KG1 (cell line): ENCODE data around the gene CDK10.
"Not testable (repeated sequence)": the region's sequence is repeated elsewhere in the genome, so short reads cannot be mapped to it uniquely, and the experiment has no call there.

Experiments used
- DNase-seq: peaks from one replicate; lab custom pipeline; 2025; lab: John Stamatoyannopoulos, UW

Gene CDK10

DNA sequence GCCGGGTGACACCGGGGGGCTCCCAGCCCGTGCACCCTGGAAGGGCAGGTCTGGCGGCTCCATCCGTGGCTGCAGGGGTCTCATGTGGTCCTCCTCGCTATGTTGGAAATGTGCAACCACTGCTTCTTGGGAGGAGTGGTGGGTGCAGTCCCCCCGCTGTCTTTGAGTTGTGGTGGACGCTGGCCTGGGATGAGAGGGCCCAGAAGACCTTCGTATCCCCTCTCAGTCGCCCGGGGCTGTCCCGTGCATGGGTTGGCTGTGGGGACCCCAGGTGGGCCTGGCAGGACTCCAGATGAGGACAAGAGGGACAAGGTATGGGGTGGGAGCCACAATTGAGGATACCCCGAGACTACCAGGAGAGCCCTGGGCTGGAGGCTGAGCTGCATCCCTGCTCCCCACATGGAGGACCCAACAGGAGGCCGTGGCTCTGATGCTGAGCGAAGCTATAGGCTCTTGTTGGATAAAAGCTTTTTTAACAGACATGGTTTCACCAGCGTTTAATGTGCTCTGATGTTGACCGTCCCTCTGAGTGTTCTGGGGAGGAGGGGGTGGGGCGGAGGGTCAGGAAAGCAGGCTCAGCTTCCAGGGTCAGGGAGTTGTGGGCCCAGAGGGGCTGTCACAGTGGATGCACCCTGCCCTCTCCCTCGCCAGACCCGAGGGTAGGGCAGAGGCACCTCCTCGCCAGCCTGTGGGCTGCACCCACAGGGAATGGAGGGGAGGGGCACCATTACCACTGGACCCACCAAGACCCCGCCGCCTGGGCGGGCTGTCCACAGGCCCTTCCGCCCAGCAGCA is 9.6 kb downstream of the CDK10 start:
- DNase-seq: no peak

DNA sequence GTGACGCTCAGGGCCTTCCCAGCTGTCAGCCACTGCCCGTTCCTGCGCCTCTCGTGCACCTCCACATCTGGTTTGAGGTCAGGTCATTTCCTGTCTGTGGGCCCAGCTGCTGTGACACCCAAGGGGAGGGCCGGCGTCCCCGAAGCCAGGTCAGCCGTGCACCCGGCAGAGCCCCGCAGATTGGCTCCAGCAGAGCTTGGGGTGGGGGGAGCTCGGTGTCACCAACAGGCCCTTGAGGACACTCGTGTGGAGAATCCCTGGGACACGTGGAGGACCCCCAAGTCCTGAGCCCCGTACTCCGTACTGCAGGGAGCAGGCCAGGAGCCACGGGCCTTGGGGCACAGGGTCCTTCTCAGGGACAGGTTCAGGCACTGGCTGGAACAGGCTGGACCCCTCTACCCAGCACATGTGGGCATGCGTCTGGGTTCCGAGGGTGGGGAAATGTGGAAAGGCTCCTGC is 10.2 kb downstream of the CDK10 start:
- no peak for DNase-seq

DNA sequence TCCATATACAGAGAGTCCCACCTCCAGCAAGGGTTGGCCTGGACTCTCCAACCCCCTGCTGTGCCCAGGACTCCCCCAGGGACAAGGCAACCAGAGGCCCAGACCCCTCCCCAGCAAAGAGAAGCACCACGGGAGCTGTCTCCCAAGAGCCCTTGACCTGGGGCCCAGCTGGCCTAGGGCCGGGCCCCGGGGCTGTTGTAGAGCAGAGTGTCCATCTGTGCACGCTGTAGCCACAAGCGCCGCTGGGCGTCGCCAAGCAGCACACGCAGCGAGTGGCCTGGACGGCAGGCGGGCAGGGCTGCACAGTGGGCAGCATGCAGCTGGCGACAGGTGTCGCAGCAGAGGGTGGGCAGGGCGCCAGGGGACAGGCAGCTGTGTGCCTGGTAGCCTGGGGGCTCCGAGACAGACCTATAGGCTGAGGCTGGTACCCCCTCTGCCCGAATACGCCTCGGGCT is 10.7 kb downstream of the CDK10 start:
- DNase-seq: no peak

DNA sequence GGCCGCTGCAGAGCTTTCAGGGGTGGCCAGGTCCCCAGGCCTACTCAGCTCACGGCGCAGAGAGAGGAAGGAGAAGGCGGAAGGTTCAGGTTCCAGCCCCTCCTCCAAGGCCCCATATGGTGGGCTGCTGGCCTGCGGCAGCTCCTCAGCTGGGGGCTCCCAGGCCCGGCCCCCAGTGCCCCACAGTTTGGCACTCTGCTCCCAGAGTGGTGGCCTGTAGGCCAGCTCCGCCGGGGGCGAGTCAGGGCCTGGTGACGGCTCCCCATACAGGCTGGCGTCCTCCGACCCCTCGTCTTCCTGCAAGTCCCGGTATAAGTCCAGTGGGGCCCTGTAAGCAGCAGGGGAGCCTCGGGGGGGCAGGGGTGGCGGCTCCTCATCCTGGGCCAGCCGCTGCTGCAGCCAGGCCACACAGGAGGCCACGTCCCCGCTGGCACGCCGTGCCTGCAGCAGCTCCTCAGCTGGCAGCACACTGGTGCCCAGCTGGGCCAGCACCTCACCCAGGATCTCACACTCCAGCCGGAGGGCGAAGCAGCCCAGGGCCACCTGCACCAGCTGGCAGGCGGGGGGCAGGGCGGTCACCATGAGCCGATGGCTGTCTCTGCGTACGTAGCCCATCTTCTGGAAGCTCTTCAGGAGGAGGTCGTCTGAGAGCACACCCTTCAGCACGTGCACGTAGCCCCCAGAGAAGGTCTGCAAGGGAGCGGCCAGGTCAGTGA is 11.3 kb downstream of the CDK10 start:
- no peak for DNase-seq

DNA sequence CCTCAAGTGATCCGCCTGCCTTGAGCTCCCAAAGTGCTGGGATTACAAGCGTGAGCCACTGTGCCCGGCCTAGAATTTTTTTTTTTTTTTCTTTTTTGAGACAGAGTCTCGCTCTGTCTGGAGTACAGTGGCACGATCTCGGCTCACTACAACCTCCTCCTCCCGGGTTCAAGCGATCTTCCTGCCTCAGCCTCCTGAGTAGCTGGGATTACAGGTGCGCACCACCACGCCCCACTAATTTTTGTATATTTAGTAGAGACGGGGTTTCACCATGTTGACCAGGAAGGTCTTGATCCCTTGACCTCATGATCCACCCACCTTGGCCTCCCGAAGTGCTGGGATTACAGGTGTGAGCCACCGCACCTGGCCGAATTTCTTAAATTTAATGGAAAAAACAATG is 12.2 kb downstream of the CDK10 start:
- not testable (repeated sequence) for DNase-seq

DNA sequence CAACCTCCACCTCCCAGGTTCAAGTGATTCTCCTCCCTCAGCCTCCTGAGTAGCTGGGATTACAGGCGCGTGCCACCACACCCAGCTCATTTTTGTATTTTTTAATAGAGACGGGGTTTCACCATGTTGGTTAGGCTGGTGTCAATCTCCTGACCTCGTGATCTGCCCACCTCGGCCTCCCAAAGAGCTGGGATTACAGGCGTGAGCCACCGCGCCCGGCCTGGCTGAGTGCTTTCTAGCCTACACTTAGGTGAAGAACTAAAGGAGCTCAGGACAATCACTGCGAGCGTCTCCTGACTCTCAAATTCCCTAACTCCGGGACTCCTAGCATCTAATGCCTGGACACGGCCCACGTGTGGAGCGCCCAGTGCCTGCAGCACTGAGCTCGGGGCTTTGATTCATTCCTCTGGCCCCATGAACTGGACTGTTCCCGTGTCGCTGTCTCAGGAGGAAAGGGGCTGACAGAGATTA is 13.2 kb downstream of the CDK10 start:
- not testable (repeated sequence) for DNase-seq

DNA sequence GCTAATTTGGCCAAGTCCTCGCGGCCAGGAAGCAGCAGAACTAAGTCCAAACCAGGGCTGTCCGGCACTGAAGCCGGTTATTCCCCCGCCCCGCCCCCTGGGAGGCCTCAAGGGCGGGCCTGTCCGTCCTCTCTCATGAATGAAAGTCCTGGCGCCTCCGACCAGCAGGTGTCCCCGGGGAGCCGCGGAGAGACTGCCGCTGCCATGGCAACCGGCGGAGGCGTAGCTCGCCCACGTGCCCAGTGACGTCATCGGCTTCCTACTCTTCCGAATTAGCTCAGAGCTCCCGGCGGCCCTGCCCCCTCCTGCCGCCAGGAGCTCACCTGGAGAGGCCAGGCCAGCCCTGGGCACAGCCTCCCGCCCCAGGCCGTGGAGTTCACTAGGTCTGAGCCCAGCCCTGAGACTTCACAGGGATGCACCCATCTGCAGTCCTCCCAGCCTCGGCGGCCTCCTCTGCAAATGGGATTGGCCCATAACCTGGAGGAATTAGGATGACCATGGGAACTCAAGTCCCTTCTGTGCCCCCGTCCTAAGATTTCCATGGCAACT is 13.7 kb downstream of the CDK10 start:
- peak; percentile 85 for DNase-seq

DNA sequence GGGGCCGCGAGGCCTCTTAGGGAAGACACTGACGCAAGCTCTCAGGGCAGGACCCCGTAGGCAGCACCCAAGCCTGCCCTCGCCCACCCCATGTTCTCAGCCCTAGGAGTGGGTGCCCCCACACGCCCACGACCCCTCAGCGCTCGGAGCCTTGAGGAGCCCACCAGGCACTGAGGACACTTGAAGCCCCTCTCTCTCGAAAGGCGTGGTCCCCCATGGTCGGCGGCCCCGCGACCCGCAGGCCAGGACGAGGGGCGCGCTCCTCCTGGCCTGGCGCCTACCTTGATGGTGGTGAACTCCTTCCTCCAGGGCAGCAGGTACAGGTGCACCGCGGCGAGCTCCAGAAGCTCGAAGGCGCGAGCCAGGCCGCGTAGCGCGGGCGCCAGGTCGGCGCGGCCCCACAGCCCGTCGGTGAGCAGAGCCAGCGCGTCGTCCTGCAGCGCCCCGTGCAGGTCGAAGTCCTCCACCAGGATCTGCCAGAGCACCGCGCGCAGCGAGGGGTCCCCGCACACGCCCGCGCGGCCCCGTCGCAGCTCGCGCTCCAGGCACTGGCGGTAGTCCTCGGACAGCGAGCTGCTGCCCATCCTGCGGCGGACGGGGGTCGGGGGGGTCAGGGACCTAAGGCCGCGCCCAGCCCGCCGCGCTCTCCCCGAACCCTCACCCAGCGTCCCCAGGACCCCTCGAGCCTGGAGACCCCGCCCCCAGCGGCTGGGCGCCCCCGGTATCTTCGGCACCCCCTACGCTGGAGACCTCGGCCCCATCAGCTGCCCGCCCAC is 14.3 kb downstream of the CDK10 start:
- DNase-seq: no peak

DNA sequence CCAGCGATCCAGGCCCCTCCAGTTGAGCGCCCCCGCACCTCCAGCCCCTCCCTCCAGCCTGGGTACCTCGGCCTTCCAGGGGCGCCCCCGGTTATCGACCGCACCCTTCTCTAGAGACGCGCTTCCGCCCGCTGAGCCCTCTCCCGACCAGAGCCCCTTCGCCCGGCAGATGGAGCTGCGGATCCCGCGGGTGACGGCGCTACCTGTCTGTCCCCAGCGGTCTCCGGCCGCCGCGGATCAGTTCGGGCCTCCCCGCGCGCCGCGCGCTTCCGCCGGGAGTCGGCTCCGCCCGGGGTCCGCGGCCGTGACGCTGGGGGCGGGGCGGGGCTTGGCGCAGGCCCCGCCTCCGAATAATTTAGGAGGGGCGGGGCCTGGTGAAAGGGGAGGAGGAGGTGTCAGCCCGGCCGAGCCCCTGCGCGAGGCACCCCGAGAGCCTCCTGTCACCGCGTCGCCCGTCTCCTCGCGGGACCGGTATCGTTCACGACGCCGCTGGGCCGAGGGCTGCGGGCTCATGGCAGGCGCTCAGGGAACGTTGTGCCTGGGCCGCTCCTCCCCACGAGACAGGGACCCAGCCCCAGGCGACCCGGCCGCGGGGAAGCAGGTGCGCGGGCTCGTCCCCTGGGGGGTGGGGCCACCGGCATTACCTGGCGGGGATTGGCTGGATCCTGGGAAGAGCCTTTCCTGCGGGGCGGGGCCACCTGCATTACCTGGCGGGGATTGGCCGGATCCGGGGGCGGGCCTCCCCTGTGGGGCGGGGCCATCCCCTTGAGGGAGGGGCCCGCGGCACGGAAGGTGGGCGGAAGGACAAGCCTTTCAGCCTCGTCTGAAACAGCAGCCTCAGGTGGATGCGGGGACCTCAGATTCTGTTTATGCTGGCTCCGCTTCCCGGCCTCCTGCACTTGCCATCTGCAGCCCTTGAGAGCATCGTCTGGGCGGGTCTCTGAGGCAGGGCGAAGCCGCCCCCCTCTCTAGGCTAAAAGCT is 15.2 kb downstream of the CDK10 start, which contains the start of gene SPATA2L:
Gene SPATA2L (minus strand): TSS at position 281 of the 982 bp plus-strand sequence. CDS start 473 bp downstream, outside the sequence.
- DNase-seq: peak; percentile 87

DNA sequence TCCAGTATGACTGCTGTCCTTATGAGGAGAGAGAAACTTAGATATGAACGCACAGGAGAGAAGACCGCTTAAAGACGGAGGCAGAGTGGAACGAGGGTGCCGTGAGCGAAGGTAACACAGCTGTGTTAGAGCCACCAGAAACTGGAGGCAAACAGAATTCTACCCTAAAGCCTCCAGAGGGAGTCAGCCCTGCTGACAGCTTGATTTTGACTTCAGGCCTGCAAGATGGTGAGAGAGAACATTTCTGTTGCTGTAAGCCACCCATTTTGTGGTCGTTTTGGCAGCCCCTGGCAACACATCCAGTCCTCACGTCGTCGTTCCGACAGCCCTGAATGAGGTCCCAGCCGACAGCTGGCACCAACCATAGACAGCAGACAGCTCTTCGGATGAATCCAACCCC is 17.8 kb downstream of the CDK10 start:
- DNase-seq: no peak

DNA sequence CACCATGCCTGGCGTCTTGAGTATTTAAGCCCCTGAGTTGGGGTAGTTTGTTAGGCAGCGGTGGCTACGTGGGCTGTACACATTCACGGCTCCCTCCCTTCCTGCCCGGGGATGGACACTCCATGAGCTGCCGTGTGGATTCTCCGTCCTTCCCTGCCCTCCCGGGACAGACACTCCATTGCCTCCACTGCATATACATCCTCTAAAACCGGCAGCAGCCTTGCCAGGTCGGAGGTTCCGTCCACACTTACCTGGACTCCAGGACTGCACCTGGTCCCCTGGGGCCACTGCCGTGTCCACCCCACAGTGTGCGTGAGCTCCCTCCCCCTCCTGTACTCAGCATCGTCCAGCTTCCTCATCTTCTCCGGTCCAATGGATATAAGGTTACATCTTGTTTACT is 18.5 kb downstream of the CDK10 start:
- no peak for DNase-seq

DNA sequence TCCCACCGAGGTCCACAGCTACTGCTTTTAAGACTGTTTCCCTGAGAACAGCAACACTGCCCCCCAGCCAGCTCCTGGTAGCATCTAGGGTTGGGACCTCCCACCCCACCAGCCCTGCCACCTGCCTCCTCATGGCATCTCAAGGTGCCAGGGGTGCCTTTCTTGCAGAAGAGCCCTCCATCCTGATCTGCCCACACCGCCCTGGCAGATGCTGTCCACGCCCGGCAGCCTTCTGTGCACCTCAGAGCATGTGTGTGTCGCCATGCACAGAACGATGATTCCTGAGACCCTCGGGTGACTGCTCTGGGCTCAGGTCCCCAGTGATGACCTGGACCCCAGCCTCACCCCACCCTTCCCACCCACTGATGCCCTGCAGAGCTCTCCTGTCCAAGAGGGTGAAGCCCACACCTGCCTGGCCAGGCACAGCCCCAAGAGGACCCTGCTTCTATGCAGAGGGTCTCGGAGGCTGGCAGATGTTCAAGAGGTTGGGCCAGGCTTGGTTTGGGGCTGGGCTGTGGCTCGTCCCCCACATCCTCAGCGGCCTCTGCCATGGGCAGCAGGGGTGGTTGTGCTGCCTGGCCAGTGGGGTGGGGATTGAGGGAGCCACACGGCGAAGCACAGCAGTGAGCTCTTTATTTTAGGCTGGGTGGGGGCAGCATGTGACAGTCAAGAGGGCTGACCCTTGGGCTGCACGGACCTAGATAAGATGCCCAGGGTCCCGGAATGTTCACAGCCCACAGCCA is 20.2 kb downstream of the CDK10 start:
- DNase-seq: no peak

DNA sequence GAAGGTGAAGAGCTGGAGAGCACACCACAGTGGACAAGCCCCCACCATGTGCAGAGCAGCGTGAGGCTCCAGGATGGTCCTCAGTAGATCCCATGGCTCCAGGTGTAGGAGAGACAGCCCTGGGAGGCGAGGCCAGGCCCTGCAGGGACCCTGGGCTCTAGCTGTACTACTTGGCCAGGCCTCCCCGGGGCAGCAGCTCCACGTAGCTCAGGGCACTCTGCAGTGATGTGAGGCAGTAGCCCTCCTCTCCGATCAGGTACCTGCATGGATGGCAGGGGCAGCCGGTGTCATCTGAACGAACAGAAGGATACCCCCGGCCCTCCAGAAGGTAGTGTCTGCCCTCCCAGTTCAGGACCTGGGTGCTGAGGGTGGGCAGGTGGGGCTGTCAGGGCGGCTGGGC is 21.2 kb downstream of the CDK10 start:
- no peak for DNase-seq

DNA sequence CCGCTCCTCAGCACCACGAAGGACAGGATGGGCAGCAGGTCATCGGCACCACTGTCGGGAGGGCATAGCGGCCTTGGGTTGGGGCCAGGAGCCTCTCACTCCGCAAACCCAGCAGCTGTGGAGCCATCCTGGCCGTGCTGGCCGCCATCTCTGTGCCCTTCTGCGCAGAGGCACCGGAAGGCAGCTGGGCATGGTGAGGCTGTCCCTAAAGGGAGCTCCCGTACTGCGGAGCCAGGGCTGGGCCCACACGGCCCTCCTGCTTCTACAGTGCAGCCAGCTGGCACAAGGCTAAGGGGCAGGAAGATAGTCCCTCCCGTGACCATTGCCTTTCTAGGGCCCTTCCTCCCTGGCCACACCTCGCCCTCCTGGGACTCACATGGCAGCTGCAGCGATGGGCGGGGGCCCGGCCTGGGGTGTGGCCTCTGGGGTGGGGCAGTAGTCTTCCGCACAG is 22.0 kb downstream of the CDK10 start:
- no peak for DNase-seq

DNA sequence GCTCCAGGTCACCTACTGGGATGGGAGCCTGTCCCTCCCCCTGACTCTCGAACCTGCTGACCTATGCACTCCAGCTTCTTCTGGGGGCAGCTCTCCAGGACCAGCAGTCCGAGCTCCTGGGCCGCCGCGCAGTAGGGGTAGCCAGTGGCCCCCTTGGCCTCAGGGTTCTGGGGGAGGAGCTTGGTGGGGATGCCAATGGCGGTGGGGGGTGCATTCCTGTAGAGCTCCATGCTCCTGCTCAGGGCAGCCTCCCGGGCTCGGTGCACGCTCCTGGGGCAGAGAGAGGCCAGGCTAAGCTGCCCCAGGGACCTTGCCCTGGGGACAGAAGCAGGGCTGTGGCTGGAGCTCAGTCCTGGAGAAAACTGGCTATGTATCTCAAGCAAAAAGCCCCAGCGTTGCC is 22.7 kb downstream of the CDK10 start:
- DNase-seq: no peak

DNA sequence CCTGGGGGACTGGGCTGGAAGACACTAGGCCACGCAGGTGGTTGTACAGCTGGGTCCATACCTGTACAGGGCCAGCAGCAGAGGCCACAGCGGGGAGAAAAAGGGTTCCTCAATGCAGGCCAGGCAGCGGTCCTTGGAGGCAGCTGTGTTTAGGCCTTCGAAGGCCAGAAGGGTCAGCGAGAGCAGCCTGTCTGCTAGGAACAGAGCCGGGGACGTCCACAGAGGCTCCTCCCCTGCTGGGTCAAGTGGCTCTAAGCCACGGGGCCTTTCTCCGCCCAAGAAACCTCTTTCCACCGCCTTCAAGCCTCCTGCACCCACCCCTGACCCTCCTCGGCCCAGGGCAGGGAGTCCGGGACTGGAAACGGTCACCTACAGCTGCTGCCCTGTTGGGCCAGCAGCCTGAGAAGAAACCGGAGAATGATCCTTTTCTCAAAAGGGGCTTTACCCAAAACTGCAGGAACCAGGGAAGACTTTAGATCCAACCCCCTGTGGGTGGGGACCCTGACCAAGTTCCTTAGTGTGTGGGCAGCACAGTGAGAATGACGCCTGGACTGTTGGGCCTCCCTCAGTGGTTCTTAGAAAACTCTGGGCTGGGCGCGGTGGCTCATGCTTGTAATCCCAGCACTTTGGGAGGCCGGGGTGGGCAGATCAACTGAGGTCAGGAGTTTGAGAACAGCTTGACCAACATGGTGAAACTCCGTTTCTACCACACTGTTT is 23.4 kb downstream of the CDK10 start:
- no peak for DNase-seq

DNA sequence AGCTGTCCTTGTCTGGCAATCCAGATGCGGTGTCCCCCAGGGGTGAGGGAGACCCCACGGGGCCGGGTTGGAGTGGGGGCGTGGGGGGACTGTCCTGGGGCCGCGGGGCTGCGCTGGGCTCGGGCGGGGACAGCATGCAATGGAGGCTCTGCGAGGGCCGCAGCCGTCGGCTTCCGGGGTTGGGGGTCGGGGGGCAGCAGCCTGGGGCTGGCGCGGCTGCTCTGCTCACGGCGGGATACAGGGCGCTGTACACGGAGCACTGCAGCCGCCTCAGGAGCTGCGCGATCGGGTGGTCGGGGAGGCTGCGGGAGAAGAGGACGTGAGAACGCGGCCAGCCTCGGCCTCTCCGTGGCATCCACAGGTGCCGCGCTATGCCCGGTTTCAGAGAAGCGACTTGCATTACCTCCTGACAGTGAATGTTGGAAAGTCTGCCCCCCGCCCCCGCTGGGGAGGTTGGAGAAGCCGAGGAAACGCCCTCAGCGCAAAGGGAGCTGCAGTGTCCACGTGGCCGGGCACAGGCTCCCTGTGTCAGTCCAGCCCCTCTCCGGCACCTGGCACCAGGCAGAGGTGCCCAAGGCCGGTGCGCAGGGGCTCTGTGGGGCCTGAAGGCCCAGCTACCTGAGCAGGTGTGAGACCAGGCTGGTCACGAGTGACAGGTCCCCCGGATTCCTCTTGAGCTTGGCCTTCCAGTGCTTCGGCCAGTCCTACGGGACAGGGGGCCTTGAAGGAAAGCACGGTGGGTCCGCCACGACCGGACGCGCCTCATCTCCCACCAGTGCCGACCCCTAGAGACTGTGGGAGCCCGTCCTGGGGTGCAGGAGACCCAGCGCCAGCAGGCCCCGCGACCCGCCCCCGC is 24.4 kb downstream of the CDK10 start:
- no peak for DNase-seq

DNA sequence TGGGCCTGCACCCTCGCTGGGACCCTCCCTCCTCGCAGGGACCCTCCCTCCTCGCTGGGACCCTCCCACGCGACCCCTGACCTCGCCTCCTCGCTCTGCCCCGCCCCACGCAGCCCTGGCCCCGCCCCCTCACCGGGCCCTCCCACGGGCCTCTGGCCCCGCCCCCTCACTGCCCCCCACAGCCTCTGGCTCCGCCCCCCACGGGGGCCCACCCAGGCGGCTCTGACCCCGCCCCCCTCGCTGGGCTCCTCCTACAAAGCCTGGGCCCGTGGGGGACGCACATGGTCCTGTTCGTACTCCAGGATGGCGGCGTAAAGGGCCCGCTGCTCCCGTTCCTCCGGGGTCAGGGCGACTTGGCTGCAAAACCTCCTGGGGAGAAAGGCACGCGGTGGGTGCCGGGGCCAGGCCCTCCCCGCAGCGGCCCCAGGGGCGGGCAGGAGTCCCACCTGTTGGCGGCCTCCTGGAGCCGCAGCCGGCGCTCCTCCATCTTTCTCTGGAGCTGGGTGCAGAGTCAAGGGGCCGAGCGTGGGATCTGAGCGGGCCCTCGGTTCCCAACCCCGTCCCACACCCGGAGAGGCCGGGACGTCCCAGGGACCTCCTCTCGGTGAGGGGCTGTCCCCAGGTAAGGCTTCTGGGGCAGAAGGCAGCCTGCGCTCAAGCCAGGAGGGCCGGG is 25.2 kb downstream of the CDK10 start:
- DNase-seq: peak; percentile 49
